HL-60 (cell line): ENCODE data around the gene GRIA1.

Experiments used
- DNase-seq, 2 experiments: peaks; one replicate each; pipeline ENCODE4 v3.0.0-alpha.2; 2010 to 2020; ENCODE audit warnings: low read depth in 1 of 2, low spot score in 1 of 2
- H3K27ac ChIP-seq: fragments of 250-450 bp; sonication (Bioruptor Pico); replicated peaks from 2 replicates; pipeline ENCODE4 v1.5.1; 2020; ENCODE audit warnings: mild to moderate bottlenecking, moderate library complexity
- H3K27me3 ChIP-seq: fragments of 250-450 bp; sonication (Bioruptor Pico); 2 replicates; pipeline ENCODE4 v1.5.1; 2021; ENCODE audit warnings: mild to moderate bottlenecking, moderate library complexity; ENCODE audit not compliant: insufficient read depth, poor library complexity, severe bottlenecking
- H3K4me3 ChIP-seq: replicated peaks from 2 replicates; pipeline ENCODE4 v1.5.1; 2011; ENCODE audit warnings: mild to moderate bottlenecking, control low read depth, low read length; ENCODE audit not compliant: insufficient read depth
- CTCF ChIP-seq: IDR thresholded peaks from one replicate; pipeline ENCODE4 v1.5.1; 2011; ENCODE audit warnings: low read length, control low read depth, inconsistent platforms; ENCODE audit not compliant: insufficient read depth
- GABPA ChIP-seq: IDR thresholded peaks from 2 replicates; pipeline ENCODE4 v1.6.1; 2012; ENCODE audit warnings: low read depth
- POLR2AphosphoS5 ChIP-seq: IDR thresholded peaks from 2 replicates; pipeline ENCODE4 v1.6.1; 2012; ENCODE audit warnings: low read depth
- REST ChIP-seq: IDR thresholded peaks from 2 replicates; pipeline ENCODE4 v1.6.1; 2012; ENCODE audit warnings: low read depth; ENCODE audit not compliant: insufficient replicate concordance
- SPI1 ChIP-seq: IDR thresholded peaks from 2 replicates; pipeline ENCODE4 v1.6.1; 2012; ENCODE audit warnings: low read depth, mild to moderate bottlenecking, borderline replicate concordance

The GRIA1 gene

GRCh38 chr5:153463806-153464205 is 26.7 kb upstream of the GRIA1 start:
- no peak for DNase-seq
- Histone ChIP-seq H3K27me3 (no peaks in the 10 kb centered on the region), H3K27ac (no peak overlapping the region), H3K4me3 (no peak overlapping the region)
- no peak for TF ChIP-seq CTCF
- no peak for TF ChIP-seq POLR2AphosphoS5
- TF ChIP-seq REST: no peak
- no peak for TF ChIP-seq SPI1
- no peak for TF ChIP-seq GABPA

DNA sequence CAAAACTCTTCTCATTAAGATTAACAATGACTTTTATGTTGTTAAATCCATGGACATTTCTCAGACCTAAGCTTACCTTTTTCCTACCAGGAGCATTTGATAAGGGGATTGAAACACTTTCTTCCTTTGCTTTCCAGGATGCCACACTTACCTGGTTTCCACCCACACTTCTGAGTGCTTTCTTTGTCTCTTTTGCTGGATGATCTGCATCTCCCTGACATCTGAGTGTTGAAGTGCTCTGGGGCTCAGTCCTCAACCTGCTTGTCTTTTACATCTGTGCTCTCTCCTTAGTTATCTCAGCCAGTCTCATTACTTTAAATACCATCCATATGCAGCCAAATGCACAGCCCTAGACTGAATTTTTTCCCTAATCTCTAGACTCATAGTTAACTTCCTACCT is 22.9 kb upstream of the GRIA1 start:
- no peak overlapping the region for H3K4me3 ChIP-seq
- no peaks in the 10 kb centered on the region for H3K27me3 ChIP-seq
- H3K27ac ChIP-seq: no peak overlapping the region
- no peak for DNase-seq
- TF ChIP-seq POLR2AphosphoS5: no peak
- no peak for TF ChIP-seq SPI1
- TF ChIP-seq GABPA: no peak
- TF ChIP-seq CTCF: no peak
- TF ChIP-seq REST: no peak

- Histone ChIP-seq H3K27me3 (no peaks in the 10 kb centered on the region), H3K27ac (no peak overlapping the region), H3K4me3 (no peak overlapping the region)
- TF ChIP-seq CTCF (no peak), REST (no peak), GABPA (no peak), POLR2AphosphoS5 (no peak), SPI1 (no peak)
- DNase-seq: no peak
Measured at GRCh38 chr5:153469423-153469822, 21.0 kb upstream of the GRIA1 start.
